Activated T-helper 1 cell treated with Interleukin-2 at 50 U/mL for 16 hours (primary cell): ENCODE results near the gene GRIN1.
"Not testable (repeated sequence)": the region's sequence is repeated elsewhere in the genome, so short reads cannot be mapped to it uniquely, and the experiment has no call there.

Experiments used
- DNase-seq: peaks from one replicate; pipeline ENCODE4 v3.0.0-alpha.2; 2020; ENCODE audit warnings: low read depth

The GRIN1 gene

GRCh38 chr9:137111788-137112563 lies 27.0 kb upstream of the GRIN1 start:
- DNase-seq = no peak

GRCh38 chr9:137112564-137113384 lies 26.2 kb upstream of the GRIN1 start:
- no peak for DNase-seq

GRCh38 chr9:137113385-137114159 lies 25.4 kb upstream of the GRIN1 start:
- no peak for DNase-seq

GRCh38 chr9:137114220-137114612 lies 24.7 kb upstream of the GRIN1 start:
- DNase-seq = no peak

- DNase-seq = peak; percentile 70
Observed at GRCh38 chr9:137114613-137115393, 24.2 kb upstream of the GRIN1 start, which contains the start of gene DPP7. Gene DPP7, minus strand, starts transcription at chr9:137114733. Its CDS starts 20 bp downstream, at chr9:137114713.

- no peak for DNase-seq
Observed at GRCh38 chr9:137115394-137116026, 23.4 kb upstream of the GRIN1 start.

GRCh38 chr9:137116027-137116507 lies 22.9 kb upstream of the GRIN1 start:
- DNase-seq = no peak

- DNase-seq = no peak
Observed at GRCh38 chr9:137116728-137117127, 22.2 kb upstream of the GRIN1 start.

- DNase-seq = no peak
Observed at GRCh38 chr9:137117269-137117731, 21.7 kb upstream of the GRIN1 start.

GRCh38 chr9:137118092-137118603 lies 20.8 kb upstream of the GRIN1 start:
- not testable (repeated sequence) for DNase-seq

GRCh38 chr9:137121927-137122795 lies 16.8 kb upstream of the GRIN1 start:
- not testable (repeated sequence) for DNase-seq

- not testable (repeated sequence) for DNase-seq
Observed at GRCh38 chr9:137122796-137123467, 16.0 kb upstream of the GRIN1 start.

- no peak for DNase-seq
Observed at GRCh38 chr9:137123468-137123837, 15.5 kb upstream of the GRIN1 start.

GRCh38 chr9:137123952-137124462 lies 14.9 kb upstream of the GRIN1 start:
- DNase-seq = not testable (repeated sequence)

GRCh38 chr9:137126786-137127185 lies 12.2 kb upstream of the GRIN1 start:
- DNase-seq = no peak

GRCh38 chr9:137127301-137128157 lies 11.4 kb upstream of the GRIN1 start:
- no peak for DNase-seq

GRCh38 chr9:137128158-137128861 lies 10.6 kb upstream of the GRIN1 start:
- no peak for DNase-seq
